ENCODE data around the gene SH3GL2. TPM values are rescaled to one million over a fixed set of nuclear protein-coding genes. Genes with fewer than 3 reads are reported as not detected.

SH3GL2 gene
- polyA plus RNA-seq, 1 donor (not counting 4 experiments of a cell fraction or from before 2014, with no cell fraction given), result not detected

- TF ChIP-seq CTCF (optimal IDR thresholded peaks at IDR 0.05 in 1 of 3, IDR thresholded peaks at IDR 0.05 in 1 of 3, conservative IDR thresholded peaks at IDR 0.05 in 1 of 3; ENCODE audit: extremely low read depth in 1 of 3, insufficient read depth in 2 of 3, low read length in 3 of 3) (no peak), EZH2 (IDR thresholded peaks at IDR 0.05; ENCODE audit: low read length) (no peak)
- Histone ChIP-seq H3K27ac (ENCODE audit: control insufficient read depth, insufficient read depth, low read length) (no peak overlapping the region), H3K9me1 (ENCODE audit: control insufficient read depth, extremely low read depth, insufficient read depth, low read length) (no peaks in the 10 kb centered on the region), H3K4me3 (ENCODE audit: control insufficient read depth in 2 of 3, extremely low read depth in 1 of 3, insufficient read depth in 2 of 3, low read depth in 1 of 3, low read length in 3 of 3) (no peak overlapping the region), H3K4me1 (ENCODE audit: control insufficient read depth, extremely low read depth, insufficient read depth, low read length) (no peaks in the 10 kb centered on the region), H3K9ac (ENCODE audit: control insufficient read depth, extremely low read depth, insufficient read depth, low read length) (no peak overlapping the region), H3K79me2 (ENCODE audit: control insufficient read depth, insufficient read depth, low read length) (no peaks in the 10 kb centered on the region), H4K20me1 (ENCODE audit: control insufficient read depth, extremely low read depth, insufficient read depth, low read length) (no peaks in the 10 kb centered on the region), H3K27me3 (ENCODE audit: control insufficient read depth, extremely low read depth, insufficient read depth, low read length) (no peaks in the 10 kb centered on the region), H2AFZ (ENCODE audit: control insufficient read depth, low read length) (no peak overlapping the region), H3K9me3 (ENCODE audit: control insufficient read depth, low read depth, low read length) (no peaks in the 10 kb centered on the region), H3K36me3 (ENCODE audit: control insufficient read depth in 2 of 2, extremely low read depth in 1 of 2, insufficient read depth in 2 of 2, low read length in 2 of 2) (no peaks in the 10 kb centered on the region), H3K4me2 (ENCODE audit: control insufficient read depth, extremely low read depth, insufficient read depth, low read depth, low read length) (no peak overlapping the region)
- no peak for FAIRE-seq
- no peak for DNase-seq (ENCODE audit: low read depth, low spot score)
- dilution Hi-C loops (cut with MboI; ENCODE audit: extremely low pct_ligation_motif_present, low sequenced_read_pairs), result no loop called here
These were observed 196.8 kb downstream of the SH3GL2 start for GRCh38 chr9:17775656-17776055.

GRCh38 chr9:17776735-17777134 lies 197.9 kb downstream of the SH3GL2 start:
- DNase-seq (ENCODE audit: low read depth, low spot score), result no peak
- no peaks in the 10 kb centered on the region for H3K9me3 ChIP-seq (ENCODE audit: control insufficient read depth, low read depth, low read length)

More at GRCh38 chr9:17776735-17777134, 197.9 kb downstream of the SH3GL2 start:
- Histone ChIP-seq H3K4me1 (ENCODE audit: control insufficient read depth, extremely low read depth, insufficient read depth, low read length) (no peaks in the 10 kb centered on the region), H3K27me3 (ENCODE audit: control insufficient read depth, extremely low read depth, insufficient read depth, low read length) (no peaks in the 10 kb centered on the region), H3K9me1 (ENCODE audit: control insufficient read depth, extremely low read depth, insufficient read depth, low read length) (no peaks in the 10 kb centered on the region), H4K20me1 (ENCODE audit: control insufficient read depth, extremely low read depth, insufficient read depth, low read length) (no peaks in the 10 kb centered on the region), H3K79me2 (ENCODE audit: control insufficient read depth, insufficient read depth, low read length) (no peaks in the 10 kb centered on the region), H3K4me3 (ENCODE audit: control insufficient read depth in 2 of 3, extremely low read depth in 1 of 3, insufficient read depth in 2 of 3, low read depth in 1 of 3, low read length in 3 of 3) (no peak overlapping the region), H3K27ac (ENCODE audit: control insufficient read depth, insufficient read depth, low read length) (no peak overlapping the region), H3K36me3 (ENCODE audit: control insufficient read depth in 2 of 2, extremely low read depth in 1 of 2, insufficient read depth in 2 of 2, low read length in 2 of 2) (no peaks in the 10 kb centered on the region), H3K4me2 (ENCODE audit: control insufficient read depth, extremely low read depth, insufficient read depth, low read depth, low read length) (no peak overlapping the region), H2AFZ (ENCODE audit: control insufficient read depth, low read length) (no peak overlapping the region), H3K9ac (ENCODE audit: control insufficient read depth, extremely low read depth, insufficient read depth, low read length) (no peak overlapping the region)
- no peak for TF ChIP-seq EZH2 (IDR thresholded peaks at IDR 0.05; ENCODE audit: low read length)
- no peak for TF ChIP-seq CTCF (optimal IDR thresholded peaks at IDR 0.05 in 1 of 3, IDR thresholded peaks at IDR 0.05 in 1 of 3, conservative IDR thresholded peaks at IDR 0.05 in 1 of 3; ENCODE audit: extremely low read depth in 1 of 3, insufficient read depth in 2 of 3, low read length in 3 of 3)
- FAIRE-seq, result no peak
- dilution Hi-C loops (cut with MboI; ENCODE audit: extremely low pct_ligation_motif_present, low sequenced_read_pairs), result no loop called here
